ENCODE data around the gene CFAP92.
A peak's percentile ranks its signal among the peaks of the same experiment; 100 is the strongest.

CFAP92 gene

DNA sequence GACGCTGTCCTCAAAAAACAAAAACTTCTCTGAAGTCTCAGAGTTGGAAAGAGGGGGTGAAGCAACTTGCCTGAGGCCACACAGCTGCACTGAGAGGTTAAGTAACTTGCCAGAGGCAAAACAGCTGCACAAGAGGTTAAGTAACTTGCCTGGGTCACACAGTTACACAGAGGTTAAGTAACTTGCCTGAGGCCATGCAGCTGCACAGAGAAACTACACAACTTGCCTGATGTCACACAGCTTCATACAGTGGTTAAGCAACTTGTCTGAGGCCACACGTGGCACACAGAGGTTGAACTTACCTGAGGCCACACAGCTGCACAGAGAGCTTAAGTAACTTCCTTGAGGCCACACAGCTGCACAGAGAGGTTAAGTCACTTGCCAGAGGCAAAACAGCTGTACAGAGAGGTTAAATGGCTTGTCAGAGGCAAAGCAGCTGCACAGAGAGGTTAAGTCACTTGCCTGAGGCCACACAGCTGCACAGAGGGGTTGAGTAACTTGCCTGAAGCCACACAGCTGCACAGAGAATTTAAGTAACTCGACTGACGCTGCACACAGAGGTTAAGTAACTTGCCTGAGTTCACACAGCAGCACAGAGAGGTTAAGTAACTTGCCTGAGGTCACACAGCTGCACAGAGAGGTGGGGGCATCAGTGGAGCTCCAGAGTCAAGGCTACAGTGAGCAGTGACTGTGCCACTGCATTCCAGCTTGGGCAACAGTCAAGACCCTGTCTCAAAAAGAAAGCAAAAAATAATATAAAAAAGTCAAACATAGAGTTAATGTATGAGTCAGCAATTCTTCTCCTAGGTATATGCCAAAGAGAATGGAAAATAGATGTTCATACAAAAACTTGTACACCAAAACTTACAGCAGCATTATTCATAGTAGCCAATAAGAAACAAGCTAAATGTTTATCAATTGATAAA, 126.4 kb downstream of the CFAP92 start:
- DNase-seq, result no peak

DNA sequence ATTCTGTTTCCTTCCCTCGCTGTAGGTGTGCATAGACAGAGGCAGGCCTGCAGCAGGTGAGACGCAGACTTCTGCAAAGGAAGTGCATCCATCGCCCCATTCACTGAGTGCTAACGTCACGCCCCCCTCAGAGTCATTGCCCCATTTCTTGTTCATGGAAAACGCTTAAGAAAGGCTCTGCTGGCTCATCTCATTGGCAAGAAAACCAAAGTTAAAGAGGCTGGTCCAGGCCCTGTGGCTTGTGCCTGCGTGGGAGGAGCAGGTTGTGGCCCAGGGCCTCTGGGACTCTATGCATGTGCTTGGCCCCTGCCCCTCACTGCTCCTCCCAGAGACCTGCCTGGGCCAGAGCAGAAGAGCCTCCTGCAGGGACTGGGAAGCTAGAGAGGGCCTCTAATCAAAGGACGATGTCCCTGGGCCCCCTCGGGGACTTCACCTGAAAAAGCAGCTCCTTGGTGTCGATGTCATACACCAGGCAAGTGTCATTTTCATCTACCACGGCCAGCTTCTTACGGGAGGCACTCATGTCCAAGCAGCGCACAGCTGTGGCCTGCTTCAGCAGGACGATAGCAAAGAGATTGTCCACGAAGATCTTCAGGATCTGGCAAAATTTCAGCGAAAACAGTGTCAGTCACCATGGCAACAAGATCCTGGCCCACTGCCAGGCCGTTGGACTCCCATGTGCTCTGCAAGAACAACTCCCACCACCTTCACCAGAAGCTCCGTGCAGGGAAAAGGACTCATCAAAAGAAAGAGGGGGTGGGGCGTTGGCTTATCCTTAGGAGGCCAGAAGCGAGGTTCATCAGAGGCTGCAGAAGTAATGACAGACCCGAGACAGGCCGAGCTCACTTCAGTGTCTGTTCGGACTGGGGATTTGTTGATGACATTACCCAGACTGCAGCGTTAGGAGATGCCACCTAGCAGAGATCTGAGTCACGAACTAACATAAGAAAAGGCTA, 128.7 kb downstream of the CFAP92 start:
- peak in 41 of 56 donors; percentile 10 to 78 (median 48) for DNase-seq

DNA sequence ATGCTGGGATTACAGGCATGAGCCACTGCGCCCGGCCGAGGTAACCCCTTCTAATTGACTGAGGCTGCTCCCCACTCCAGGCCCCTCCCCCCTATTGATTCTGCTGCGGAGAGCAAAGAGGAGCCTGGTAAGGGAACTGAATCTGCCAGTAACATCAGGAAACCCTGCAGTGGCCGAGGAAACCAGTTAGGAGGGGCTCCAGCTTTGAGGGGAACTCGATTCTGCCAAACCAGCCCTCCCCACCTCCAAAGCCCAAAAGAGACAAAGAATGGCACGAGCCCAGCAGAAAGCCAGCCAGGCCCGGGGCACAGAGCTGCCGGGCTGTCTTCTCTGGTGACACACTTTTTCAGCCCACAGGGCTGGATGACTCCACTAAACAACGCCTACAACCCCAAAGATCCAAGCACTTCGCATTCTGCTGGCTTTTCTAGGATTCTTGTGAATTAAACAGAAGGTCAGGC, 129.5 kb downstream of the CFAP92 start:
- peak in 52 of 56 donors; percentile 16 to 79 (median 55) for DNase-seq

DNA sequence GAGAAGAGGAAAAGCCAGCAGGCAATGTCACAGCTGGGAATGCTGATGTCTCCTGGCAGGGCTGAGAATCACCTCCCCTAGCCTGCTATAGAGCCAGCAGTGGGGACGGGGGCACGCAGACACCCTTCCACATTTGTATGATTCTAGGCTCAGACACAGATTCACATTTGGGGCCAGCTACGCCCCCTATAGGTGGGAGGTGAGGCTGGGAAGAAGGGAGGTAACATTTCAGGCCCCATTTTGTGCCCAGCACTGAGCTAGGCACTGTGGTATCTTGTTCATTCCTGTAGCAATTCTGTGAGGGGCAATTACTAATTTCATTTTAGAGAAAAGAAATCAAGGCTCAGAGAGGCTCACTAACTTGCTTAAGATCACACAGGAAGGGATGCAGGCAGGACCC, 130.3 kb downstream of the CFAP92 start:
- DNase-seq, result peak in 1 of 56 donors; percentile 4

DNA sequence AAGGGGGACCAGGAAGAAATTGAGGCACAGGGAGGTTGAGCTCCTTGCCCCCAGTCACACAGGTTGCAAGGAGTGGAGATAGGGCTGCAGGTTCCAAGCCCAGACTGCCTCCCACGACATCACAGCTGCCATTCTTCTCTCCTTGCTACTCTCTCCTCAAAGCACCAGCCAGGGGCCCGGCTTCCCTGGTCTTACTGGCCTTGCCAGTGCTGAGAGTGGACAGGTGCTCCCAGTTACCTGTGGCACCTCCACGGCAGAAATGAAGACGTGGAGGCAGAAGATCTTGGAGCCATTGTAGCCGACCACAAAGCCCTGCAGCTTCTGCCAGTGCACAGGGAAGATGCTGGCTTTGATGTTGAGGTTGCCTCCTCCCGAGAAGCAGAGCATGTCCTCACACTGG, 132.4 kb downstream of the CFAP92 start:
- DNase-seq, result no peak

Data from amygdala (tissue), 56 donors.